ENCODE results near the gene ZC2HC1C.

DNA sequence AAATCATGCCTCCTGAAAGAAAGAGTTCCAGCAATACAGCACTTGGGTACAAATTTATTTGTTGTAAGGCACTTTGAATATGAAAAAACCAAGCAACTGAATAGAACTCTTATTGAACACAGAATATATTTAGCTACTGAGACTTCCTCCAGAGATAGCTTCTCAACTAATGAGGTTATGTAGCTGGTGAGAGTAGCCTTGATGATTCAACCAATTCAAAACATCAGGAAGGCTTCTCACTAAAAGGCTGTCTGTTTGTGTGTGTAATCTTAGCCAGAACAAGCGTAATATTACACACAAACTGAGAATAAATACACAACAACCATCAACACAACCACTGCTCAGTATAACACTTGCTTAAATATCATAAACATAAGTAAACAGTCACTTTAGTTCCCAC is 46.3 kb upstream of the ZC2HC1C start:
- TF ChIP-seq NR2C1 (IDR thresholded peaks at IDR 0.05) (no peak), CREB1 (IDR thresholded peaks at IDR 0.05; ENCODE audit: low read depth) (no peak), CTCF (IDR thresholded peaks at IDR 0.05 in 2 of 3, conservative IDR thresholded peaks at IDR 0.05 in 1 of 3; ENCODE audit: control insufficient read depth in 2 of 3, extremely low read depth in 1 of 3, insufficient read depth in 1 of 3, low read depth in 3 of 3, low read length in 3 of 3) (no peak), ZSCAN29 (IDR thresholded peaks at IDR 0.05) (no peak)

Data from GM12878 (cell line).